ENCODE results near the gene TSSK3.

Gene TSSK3

GRCh38 chr1:32363713-32364112 is 1.4 kb downstream of the TSSK3 start:
- TF ChIP-seq CTCF (IDR thresholded peaks at IDR 0.05; ENCODE audit: borderline replicate concordance, insufficient read depth, low read depth, low read length) = no peak
- no peak overlapping the region for H3K4me3 ChIP-seq (ENCODE audit: low read depth, low read length)

- TF ChIP-seq CTCF (IDR thresholded peaks at IDR 0.05; ENCODE audit: borderline replicate concordance, insufficient read depth, low read depth, low read length) = no peak
- H3K4me3 ChIP-seq (ENCODE audit: low read depth, low read length) = no peak overlapping the region
Measured at GRCh38 chr1:32364836-32365235, 2.5 kb downstream of the TSSK3 start.

- no peak overlapping the region for H3K4me3 ChIP-seq (ENCODE audit: low read depth, low read length)
- no peak for TF ChIP-seq CTCF (IDR thresholded peaks at IDR 0.05; ENCODE audit: borderline replicate concordance, insufficient read depth, low read depth, low read length)
Measured at GRCh38 chr1:32365445-32365844, 3.1 kb downstream of the TSSK3 start.

GRCh38 chr1:32367912-32368635 is 5.7 kb downstream of the TSSK3 start:
- no peak overlapping the region for H3K4me3 ChIP-seq (ENCODE audit: low read depth, low read length)
- TF ChIP-seq CTCF (IDR thresholded peaks at IDR 0.05; ENCODE audit: borderline replicate concordance, insufficient read depth, low read depth, low read length) = no peak

GRCh38 chr1:32372149-32372756 is 9.9 kb downstream of the TSSK3 start:
- 0 out of 2 replicates have a peak, but pooled peaks have one; percentile 14 for TF ChIP-seq CTCF (IDR thresholded peaks at IDR 0.05; ENCODE audit: borderline replicate concordance, insufficient read depth, low read depth, low read length)
- H3K4me3 ChIP-seq (ENCODE audit: low read depth, low read length) = no peak overlapping the region

GRCh38 chr1:32373996-32374592 is 11.8 kb downstream of the TSSK3 start:
- H3K4me3 ChIP-seq (ENCODE audit: low read depth, low read length) = no peak overlapping the region
- no peak for TF ChIP-seq CTCF (IDR thresholded peaks at IDR 0.05; ENCODE audit: borderline replicate concordance, insufficient read depth, low read depth, low read length)
